Measurements from ENCODE around the gene SORCS1. TPM values are rescaled to one million over a fixed set of nuclear protein-coding genes. Genes with fewer than 3 reads are reported as not detected.

SORCS1 gene
- not detected for total RNA-seq

DNA sequence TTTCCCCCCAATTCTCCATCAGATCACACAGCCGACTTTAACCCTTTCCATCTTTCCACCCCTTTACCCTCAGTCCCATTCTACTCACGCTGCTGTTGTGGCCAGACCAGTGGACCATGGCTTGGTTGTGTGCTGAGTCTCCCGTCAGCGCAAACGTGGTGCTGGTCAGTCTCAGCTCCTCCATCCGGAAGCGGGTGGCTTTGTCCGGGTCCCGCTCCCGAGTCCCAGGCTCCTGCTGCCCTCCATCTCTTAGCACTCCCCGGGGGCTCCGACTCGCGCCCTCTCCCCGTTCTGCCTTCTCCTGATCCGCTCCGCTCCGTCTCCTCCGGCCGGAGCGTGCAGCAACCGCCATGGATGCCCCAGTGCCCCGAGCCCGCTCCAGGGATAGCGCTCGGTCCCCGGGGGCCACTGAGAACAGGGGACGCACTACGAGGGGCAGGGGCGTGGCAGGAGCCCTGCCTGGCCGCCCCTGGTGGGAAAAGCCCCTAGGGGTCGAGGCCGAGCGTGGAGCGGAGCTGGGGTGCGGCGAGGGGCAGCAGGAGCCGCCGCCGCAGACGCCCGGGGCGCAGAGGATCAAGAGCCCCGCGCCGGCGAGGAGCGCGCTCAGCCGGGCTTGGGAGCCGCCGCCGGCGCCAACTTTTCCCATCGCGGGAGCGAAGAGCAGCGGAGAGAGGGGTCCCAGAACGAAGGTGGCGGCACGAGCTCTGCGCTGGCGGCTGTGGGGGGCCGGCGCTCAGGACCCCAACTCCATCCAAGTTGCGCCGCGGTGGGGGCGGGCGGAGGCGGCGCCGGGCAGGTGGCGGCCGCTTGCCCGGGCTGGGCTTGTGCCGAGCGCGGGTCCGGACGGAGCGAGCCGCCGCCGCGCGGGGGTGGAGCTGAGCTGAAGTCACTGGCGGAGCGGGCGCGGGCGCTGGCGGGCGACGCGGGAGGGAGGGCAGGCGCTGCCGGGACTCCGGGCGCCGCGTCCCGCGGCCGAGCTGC is at the start of gene SORCS1:
Gene SORCS1, minus strand, starts transcription at position 826 of the 981 bp plus-strand sequence.
- Mint-ChIP-seq H3K9me3 (no peaks in the 10 kb centered on the region), H3K4me1 (ENCODE audit: low read depth in 2 of 2) (peaks cover 4 to 6% of the 10 kb centered on the region in 2 donors), H3K36me3 (peaks cover 8% of the 10 kb centered on the region), H3K4me3 (no peak within 1 kb of the TSS), H3K27me3 (peaks cover 37 to 69% of the 10 kb centered on the region in 2 donors), H3K27ac (no peak within 1 kb of the TSS)
- no peak for DNase-seq (ENCODE audit: low spot score)
- ATAC-seq, result peak in 1 of 2 donors; percentile 9

DNA sequence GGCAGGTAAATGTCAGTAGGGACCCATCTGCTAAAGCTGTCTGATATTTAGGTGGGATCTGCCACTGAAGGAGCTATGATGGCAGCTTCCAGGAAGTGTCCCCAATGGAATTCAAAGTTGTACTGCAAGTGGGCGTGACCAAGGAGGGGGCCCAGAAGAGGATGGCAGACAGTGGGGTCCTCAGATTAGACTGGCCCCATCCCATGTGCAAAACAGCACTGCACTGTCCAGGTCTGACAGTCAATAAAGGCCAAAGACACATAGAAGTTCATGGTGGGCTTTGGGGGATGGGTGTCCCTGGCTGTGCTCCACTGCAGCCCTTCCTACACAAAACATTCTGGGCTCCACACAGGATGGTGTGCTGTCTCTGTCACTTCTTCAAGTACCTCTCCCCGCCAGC is 49.8 kb upstream of the SORCS1 start:
- H3K4me1 Mint-ChIP-seq (ENCODE audit: low read depth in 2 of 2), result no peaks in the 10 kb centered on the region
- peaks cover 0 to 10% of the 10 kb centered on the region in 2 donors for H3K27me3 Mint-ChIP-seq
- H3K36me3 Mint-ChIP-seq, result no peaks in the 10 kb centered on the region
- DNase-seq (ENCODE audit: low spot score), result no peak
- no peak overlapping the region for H3K27ac Mint-ChIP-seq
- no peak for ATAC-seq
- no peak overlapping the region for H3K4me3 Mint-ChIP-seq
- peaks cover 4% of the 10 kb centered on the region for H3K9me3 Mint-ChIP-seq

DNA sequence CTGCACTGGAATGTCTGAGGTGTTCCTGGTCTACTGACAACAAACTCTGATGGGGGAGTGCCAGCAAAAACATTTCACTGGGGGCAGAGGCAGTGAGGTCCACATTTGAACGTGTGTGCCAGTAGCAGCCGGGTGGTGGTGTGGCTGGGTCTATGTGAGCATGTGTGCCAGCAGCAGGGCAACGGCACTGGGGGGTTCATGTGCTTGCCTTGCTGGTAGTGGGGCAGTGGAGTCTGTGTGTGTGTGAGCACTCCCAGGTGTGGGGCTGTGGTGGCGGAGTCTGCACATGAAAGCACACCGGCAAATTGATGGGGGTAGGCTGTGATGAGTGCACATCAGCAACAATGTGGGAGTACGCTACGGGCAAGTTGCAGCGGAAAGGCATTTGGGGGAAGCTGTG is 49.4 kb upstream of the SORCS1 start:
- ATAC-seq (no peak), DNase-seq (ENCODE audit: low spot score) (no peak)
- Mint-ChIP-seq H3K4me1 (ENCODE audit: low read depth in 2 of 2) (no peaks in the 10 kb centered on the region), H3K4me3 (no peak overlapping the region), H3K27ac (no peak overlapping the region), H3K9me3 (peaks cover 4% of the 10 kb centered on the region), H3K36me3 (no peaks in the 10 kb centered on the region), H3K27me3 (peaks cover 0 to 10% of the 10 kb centered on the region in 2 donors)

DNA sequence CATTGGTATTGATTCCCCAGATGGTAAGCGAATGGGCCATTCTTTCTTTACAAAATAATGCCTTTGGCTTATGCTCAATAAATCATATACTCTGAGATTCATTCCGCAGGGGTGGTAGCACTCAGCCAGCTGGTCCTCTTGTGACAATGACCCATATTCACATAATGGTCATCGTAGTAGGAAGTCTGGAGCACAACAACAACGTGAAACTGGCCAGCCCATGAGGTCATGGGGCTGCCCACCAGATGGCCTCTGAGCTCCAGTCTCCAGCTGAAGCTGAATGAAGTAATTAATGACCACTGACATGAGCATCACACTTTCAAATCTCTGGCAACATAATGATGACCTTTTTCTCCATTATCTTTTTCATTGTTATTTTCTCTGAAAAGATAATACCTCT is 42.3 kb upstream of the SORCS1 start:
- Mint-ChIP-seq H3K4me1 (ENCODE audit: low read depth in 2 of 2) (no peaks in the 10 kb centered on the region), H3K9me3 (no peaks in the 10 kb centered on the region), H3K36me3 (no peaks in the 10 kb centered on the region), H3K27ac (no peak overlapping the region), H3K27me3 (peaks cover 3 to 7% of the 10 kb centered on the region in 2 donors), H3K4me3 (no peak overlapping the region)
- ATAC-seq (no peak), DNase-seq (ENCODE audit: low spot score) (no peak)

DNA sequence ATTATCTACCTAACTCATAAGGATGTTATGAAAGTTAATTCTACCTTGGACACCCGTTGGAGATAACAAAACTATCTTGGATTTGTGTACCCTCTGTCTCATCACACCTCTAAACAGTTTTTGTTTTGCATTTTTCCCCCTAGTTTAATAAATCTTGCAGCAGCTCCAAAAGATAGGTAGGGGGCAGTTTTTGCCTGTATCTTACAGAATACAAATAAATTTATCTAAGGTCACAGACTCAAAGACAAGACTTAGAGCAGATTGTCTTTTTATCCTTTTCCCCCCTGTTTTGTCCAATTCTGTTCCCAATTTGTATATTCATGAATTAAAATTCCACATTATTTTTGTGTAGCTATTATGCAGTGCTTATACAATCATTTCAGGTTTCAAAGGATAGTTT is 5.0 kb upstream of the SORCS1 start:
- DNase-seq (ENCODE audit: low spot score) (no peak), ATAC-seq (no peak)
- peaks cover 19 to 43% of the 10 kb centered on the region in 2 donors for H3K27me3 Mint-ChIP-seq
- no peak overlapping the region for H3K27ac Mint-ChIP-seq
- H3K9me3 Mint-ChIP-seq, result peaks cover 3% of the 10 kb centered on the region
- no peak overlapping the region for H3K4me3 Mint-ChIP-seq
- H3K4me1 Mint-ChIP-seq (ENCODE audit: low read depth in 2 of 2), result peaks cover 4 to 6% of the 10 kb centered on the region in 2 donors
- H3K36me3 Mint-ChIP-seq, result peaks cover 8% of the 10 kb centered on the region

DNA sequence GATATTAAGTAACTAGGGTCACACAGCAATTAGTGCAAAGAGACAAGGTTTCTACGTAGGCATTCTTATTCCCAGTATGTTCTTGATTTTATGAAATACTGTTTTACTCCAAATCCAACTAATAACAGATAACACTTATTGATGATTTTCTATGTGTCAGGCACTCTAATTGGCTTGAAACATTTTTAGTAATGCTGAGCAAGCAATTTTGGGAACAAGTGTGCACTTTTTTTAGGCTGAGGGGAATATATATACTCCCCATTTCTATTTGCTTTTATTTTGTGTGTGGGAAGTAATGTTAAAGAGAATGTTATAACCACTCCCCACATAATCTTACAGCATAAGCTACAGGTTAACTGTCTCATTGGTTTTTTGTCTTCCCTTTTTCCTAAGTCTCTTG is 4.2 kb upstream of the SORCS1 start:
- H3K36me3 Mint-ChIP-seq, result peaks cover 8% of the 10 kb centered on the region
- ATAC-seq, result no peak
- H3K27ac Mint-ChIP-seq, result no peak overlapping the region
- peaks cover 4 to 6% of the 10 kb centered on the region in 2 donors for H3K4me1 Mint-ChIP-seq (ENCODE audit: low read depth in 2 of 2)
- no peak for DNase-seq (ENCODE audit: low spot score)
- no peak overlapping the region for H3K4me3 Mint-ChIP-seq
- peaks cover 3% of the 10 kb centered on the region for H3K9me3 Mint-ChIP-seq
- H3K27me3 Mint-ChIP-seq, result peaks cover 21 to 45% of the 10 kb centered on the region in 2 donors

DNA sequence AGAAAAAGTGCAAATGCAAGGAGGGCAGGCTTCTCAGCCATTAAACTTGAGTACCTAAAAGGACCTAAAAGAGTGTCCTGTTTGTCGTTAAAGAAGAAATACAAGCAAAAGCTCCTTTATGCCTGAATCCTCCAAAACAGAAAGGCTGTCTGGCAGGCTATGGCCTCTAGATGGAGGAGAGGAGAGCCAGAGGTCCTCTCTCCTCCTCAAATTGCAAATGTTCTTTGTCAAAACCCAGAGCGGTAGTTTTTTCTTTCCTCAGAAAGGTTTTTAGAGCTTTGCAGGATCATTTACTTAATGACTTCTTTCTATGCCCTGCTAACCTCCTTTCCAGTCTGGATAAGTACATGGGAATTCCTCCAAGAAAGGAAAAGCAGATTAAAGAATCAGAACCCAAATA is 1.9 kb upstream of the SORCS1 start:
- Mint-ChIP-seq H3K9me3 (no peaks in the 10 kb centered on the region), H3K4me3 (no peak overlapping the region), H3K36me3 (peaks cover 8% of the 10 kb centered on the region), H3K27me3 (peaks cover 30 to 57% of the 10 kb centered on the region in 2 donors), H3K4me1 (ENCODE audit: low read depth in 2 of 2) (peaks cover 4 to 6% of the 10 kb centered on the region in 2 donors), H3K27ac (no peak overlapping the region)
- DNase-seq (ENCODE audit: low spot score) (no peak), ATAC-seq (no peak)

DNA sequence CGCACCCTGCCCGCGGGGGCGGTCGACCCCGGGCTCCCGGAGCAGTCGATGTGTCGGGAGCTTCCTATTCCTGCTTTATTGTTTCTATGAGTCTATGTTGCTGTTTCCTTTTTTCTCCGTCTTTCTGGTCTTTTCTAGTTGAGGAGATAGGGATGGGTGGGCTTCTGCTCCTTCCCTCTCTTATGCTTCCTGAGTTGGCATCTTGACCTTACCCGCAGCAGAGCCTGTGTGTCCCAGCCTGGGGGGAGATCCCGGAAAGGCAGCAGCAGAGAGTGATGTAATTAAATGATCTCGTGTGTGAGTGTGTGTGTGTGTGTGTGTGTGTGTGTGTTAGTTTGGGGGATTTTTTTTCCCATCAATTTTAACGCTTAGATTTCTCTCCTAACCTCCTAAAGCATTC is 486 bp upstream of the SORCS1 start:
- H3K36me3 Mint-ChIP-seq, result peaks cover 8% of the 10 kb centered on the region
- H3K4me1 Mint-ChIP-seq (ENCODE audit: low read depth in 2 of 2), result peaks cover 4 to 6% of the 10 kb centered on the region in 2 donors
- H3K27ac Mint-ChIP-seq, result no peak overlapping the region
- H3K4me3 Mint-ChIP-seq, result no peak overlapping the region
- H3K9me3 Mint-ChIP-seq, result no peaks in the 10 kb centered on the region
- no peak for ATAC-seq
- no peak for DNase-seq (ENCODE audit: low spot score)
- H3K27me3 Mint-ChIP-seq, result peaks cover 38 to 67% of the 10 kb centered on the region in 2 donors

DNA sequence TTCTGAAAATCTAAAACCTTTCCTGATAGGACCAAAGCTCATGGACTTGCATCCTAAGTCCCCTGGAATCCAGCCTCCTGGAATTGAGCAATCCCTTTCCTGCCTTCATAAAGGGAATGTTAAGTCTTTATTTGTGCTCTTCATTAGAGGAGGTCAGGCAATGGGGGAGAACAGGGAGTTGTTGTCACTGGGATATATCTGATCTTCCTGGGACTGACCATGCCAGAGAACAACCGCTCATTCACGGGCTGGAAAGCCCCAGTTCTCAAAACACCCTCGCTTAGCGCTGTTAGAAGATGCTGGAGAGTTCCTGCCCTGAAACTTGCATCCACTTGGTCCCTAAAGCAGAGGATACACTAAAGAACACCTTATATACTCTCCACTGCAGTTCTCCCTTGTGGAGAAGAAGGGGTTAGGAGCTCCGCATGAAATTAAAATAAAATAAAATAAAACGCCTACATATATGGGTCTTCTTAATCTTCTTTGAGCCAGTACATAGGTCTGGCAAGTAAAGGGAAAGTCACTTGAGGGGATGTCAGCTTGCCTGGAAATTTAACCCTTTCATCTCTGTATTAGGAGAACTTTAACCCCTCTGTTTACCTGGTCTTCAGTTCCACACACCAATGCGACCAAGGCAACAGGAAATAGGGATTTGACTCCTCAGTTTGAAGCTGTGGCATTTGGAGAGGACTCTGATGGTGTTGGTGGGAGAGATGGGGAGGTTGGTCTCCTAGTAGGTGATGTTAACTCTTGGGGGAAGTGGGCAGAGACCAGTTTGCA is 1.2 kb downstream of the SORCS1 start:
- Mint-ChIP-seq H3K27me3 (peaks cover 34 to 60% of the 10 kb centered on the region in 2 donors), H3K4me1 (ENCODE audit: low read depth in 2 of 2) (peaks cover 4 to 6% of the 10 kb centered on the region in 2 donors), H3K4me3 (no peak overlapping the region), H3K36me3 (peaks cover 8% of the 10 kb centered on the region), H3K27ac (no peak overlapping the region), H3K9me3 (no peaks in the 10 kb centered on the region)
- ATAC-seq (no peak), DNase-seq (ENCODE audit: low spot score) (no peak)

DNA sequence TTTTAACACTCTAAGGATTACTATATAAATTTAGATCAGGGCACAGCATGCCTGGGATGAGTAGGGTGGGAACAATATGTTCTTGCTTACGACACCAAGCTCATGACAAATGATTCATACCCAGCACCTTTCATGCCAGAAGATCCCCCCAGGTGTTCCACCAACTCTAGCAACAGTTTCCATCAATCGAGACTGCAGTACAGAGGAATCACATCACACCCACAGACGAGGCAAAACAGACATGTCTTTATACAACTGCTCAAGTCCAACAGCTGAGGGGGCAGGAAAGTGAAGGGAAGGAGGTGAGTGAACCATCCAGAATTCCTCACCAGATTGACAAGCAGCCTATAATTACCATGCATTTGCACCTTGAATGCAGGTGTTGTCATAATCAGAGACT is 3.6 kb downstream of the SORCS1 start:
- Mint-ChIP-seq H3K27me3 (peaks cover 34 to 51% of the 10 kb centered on the region in 2 donors), H3K9me3 (no peaks in the 10 kb centered on the region), H3K4me1 (ENCODE audit: low read depth in 2 of 2) (peaks cover 4 to 6% of the 10 kb centered on the region in 2 donors), H3K4me3 (no peak overlapping the region), H3K36me3 (peaks cover 8% of the 10 kb centered on the region), H3K27ac (no peak overlapping the region)
- DNase-seq (ENCODE audit: low spot score), result no peak
- ATAC-seq, result no peak

DNA sequence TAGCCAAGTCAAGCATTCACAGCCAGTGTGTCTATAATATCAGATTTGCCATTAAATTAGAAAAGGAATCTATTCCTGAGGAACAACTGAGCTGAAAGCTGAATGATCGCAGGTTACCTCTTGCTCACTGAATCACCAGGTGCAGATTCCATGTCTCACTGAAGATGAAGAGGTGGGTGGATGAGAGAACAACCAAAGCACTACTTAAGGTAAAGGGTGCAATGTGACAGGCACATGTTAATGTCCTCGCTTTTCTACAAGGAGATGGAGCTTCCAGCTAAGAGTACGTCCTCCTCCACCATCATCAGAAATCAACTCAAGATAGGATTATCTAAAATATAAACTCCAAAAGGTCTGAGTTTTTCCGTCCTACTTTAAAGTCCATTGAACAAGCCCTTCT is 4.6 kb downstream of the SORCS1 start:
- peaks cover under 1% of the 10 kb centered on the region in 2 donors for H3K4me1 Mint-ChIP-seq (ENCODE audit: low read depth in 2 of 2)
- DNase-seq (ENCODE audit: low spot score) (no peak), ATAC-seq (no peak)
- no peak overlapping the region for H3K4me3 Mint-ChIP-seq
- no peak overlapping the region for H3K27ac Mint-ChIP-seq
- no peaks in the 10 kb centered on the region for H3K9me3 Mint-ChIP-seq
- H3K27me3 Mint-ChIP-seq, result peaks cover 28 to 41% of the 10 kb centered on the region in 2 donors
- peaks cover 2% of the 10 kb centered on the region for H3K36me3 Mint-ChIP-seq

DNA sequence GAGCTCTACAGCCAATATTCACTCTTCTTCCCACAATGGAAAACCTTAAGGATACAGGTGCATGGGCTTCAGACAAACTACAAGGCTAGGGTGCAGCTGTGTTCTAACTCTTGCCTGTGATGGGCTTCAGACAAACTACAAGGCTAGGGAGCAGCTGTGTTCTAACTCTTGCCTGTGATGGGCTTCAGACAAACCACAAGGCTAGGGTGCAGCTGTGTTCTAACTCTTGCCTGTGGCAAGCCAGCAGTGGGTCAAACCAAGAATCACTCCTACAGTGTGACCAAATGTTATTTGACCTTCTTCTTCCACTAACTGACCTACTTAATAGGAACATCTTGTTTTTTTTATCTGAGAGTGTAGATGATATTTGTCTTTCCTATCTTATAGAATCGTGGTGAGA is 7.4 kb downstream of the SORCS1 start:
- no peaks in the 10 kb centered on the region for H3K4me1 Mint-ChIP-seq (ENCODE audit: low read depth in 2 of 2)
- H3K27ac Mint-ChIP-seq, result no peak overlapping the region
- ATAC-seq, result no peak
- H3K36me3 Mint-ChIP-seq, result peaks cover 9% of the 10 kb centered on the region
- peaks cover 16 to 24% of the 10 kb centered on the region in 2 donors for H3K27me3 Mint-ChIP-seq
- DNase-seq (ENCODE audit: low spot score), result no peak
- peaks cover 6% of the 10 kb centered on the region for H3K9me3 Mint-ChIP-seq
- no peak overlapping the region for H3K4me3 Mint-ChIP-seq

DNA sequence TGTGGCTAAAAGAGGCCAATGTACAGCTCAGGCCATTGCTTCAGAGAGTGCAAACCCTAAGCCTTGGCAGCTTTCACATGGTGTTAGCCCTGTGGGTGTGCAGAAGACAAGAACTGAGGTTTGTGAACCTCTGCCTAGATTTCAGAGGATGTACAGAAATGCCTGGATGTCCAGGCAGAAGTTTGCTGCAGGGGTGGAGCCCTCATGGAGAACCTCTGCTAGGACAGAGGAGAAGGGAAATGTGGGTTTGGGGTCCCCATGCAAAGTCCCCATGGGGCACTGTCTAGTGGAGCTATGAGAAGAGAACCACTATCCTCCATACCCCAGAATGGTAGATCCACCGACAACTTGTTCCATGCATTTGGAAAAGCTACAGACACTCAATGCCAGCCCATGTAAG is 12.4 kb downstream of the SORCS1 start:
- H3K27me3 Mint-ChIP-seq, result peaks cover 2 to 6% of the 10 kb centered on the region in 2 donors

DNA sequence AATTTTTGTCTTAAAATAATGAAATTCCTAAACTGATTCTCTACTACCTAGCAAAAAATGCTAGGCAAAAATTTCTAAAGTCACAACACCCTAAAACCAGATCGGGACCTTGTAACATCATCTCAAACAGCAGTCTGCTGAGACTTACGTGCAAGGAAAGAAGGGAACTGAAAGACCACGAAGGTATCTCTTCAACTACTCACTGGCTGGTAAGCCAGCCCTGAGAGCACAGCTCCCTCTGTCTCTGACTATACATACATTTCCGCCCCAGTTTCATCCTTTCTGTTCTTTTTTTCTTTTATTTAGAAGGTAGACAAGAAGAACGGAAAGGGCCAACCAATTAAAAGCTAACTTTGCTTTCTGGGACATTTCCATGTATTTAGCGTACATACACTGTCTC is 15.6 kb downstream of the SORCS1 start:
- Mint-ChIP-seq H3K27ac (no peak overlapping the region), H3K4me3 (no peak overlapping the region), H3K36me3 (peaks cover 21% of the 10 kb centered on the region), H3K9me3 (peaks cover 19% of the 10 kb centered on the region), H3K27me3 (peaks cover 8 to 11% of the 10 kb centered on the region in 2 donors), H3K4me1 (ENCODE audit: low read depth in 2 of 2) (no peaks in the 10 kb centered on the region)
- ATAC-seq, result no peak
- DNase-seq (ENCODE audit: low spot score), result no peak

More for the DNA sequence above, 12.4 kb downstream of the SORCS1 start:
- peaks cover 21% of the 10 kb centered on the region for H3K36me3 Mint-ChIP-seq
- ATAC-seq (no peak), DNase-seq (ENCODE audit: low spot score) (no peak)
- no peak overlapping the region for H3K4me3 Mint-ChIP-seq
- peaks cover 19% of the 10 kb centered on the region for H3K9me3 Mint-ChIP-seq
- no peak overlapping the region for H3K27ac Mint-ChIP-seq
- H3K4me1 Mint-ChIP-seq (ENCODE audit: low read depth in 2 of 2), result no peaks in the 10 kb centered on the region

Data from natural killer cell treated with Interleukin-12 subunit alpha and Interleukin-12 subunit beta and Interleukin-15 and Interleukin-18, amount 100 ng/mL, for 72 hours (primary cell).